Measurements from ENCODE around the gene MCM9. TPM values are rescaled to one million over a fixed set of nuclear protein-coding genes. Genes with fewer than 3 reads are reported as not detected.
A peak's percentile ranks its signal among the peaks of the same experiment; 100 is the strongest.

Gene MCM9
- total and polyA plus RNA-seq, 8 donors, result 5.0 to 14.4 (median 7.7) TPM

- Histone ChIP-seq H3K9me3 (no peaks in the 10 kb centered on the region), H3K4me1 (peaks cover 0 to 27% (median 4%) of the 10 kb centered on the region in 3 donors), H3K27me3 (no peaks in the 10 kb centered on the region), H3K4me3 (no peak overlapping the region), H3K36me3 (no peaks in the 10 kb centered on the region), H3K27ac (no peak overlapping the region)
- no peak for ATAC-seq
- TF ChIP-seq CTCF (IDR thresholded peaks at IDR 0.05), result no peak
- DNase-seq, result no peak
- intact Hi-C loops (cut with DNase I), result no loop called here
- 62 to 71% methylated on average over 3 of the region's 3 CpGs for WGBS, 2 donors
- no peak for FAIRE-seq
Observed at GRCh38 chr6:118935978-118936703, 1.2 kb upstream of the MCM9 start.

- H3K36me3 ChIP-seq, result no peaks in the 10 kb centered on the region
- H3K9me3 ChIP-seq, result no peaks in the 10 kb centered on the region
- no peak for FAIRE-seq
- no peak for ATAC-seq
- no peak for TF ChIP-seq CTCF (IDR thresholded peaks at IDR 0.05)
- H3K4me3 ChIP-seq, result peak overlapping the region; percentile 55 to 73 (median 63)
- H3K4me1 ChIP-seq, result peaks cover 0 to 27% (median 4%) of the 10 kb centered on the region in 3 donors
- intact Hi-C loops (cut with DNase I), result no loop called here
- no peak for DNase-seq
- peak overlapping the region; percentile 85 to 95 (median 91) for H3K27ac ChIP-seq
- 7 to 11% methylated on average over 1 of the region's 1 CpG for WGBS, 2 donors
- no peaks in the 10 kb centered on the region for H3K27me3 ChIP-seq
Observed at GRCh38 chr6:118935331-118935668, 341 bp upstream of the MCM9 start.

GRCh38 chr6:118933855-118934460, 1.0 kb downstream of the MCM9 start:
- H3K27me3 ChIP-seq, result no peaks in the 10 kb centered on the region
- intact Hi-C loops (cut with DNase I), result no loop called here
- FAIRE-seq (no peak), DNase-seq (no peak), ATAC-seq (no peak)
- 4 to 5% methylated on average over 8 of the region's 8 CpGs for WGBS, 2 donors
- H3K36me3 ChIP-seq, result peaks cover 0 to 6% (median 5%) of the 10 kb centered on the region in 3 donors
- TF ChIP-seq CTCF (IDR thresholded peaks at IDR 0.05), result no peak
- H3K9me3 ChIP-seq, result no peaks in the 10 kb centered on the region
- H3K27ac ChIP-seq, result peak overlapping the region; percentile 85 to 95 (median 91)
- H3K4me1 ChIP-seq, result peaks cover 0 to 27% (median 4%) of the 10 kb centered on the region in 3 donors
- peak overlapping the region; percentile 55 to 73 (median 63) for H3K4me3 ChIP-seq

GRCh38 chr6:118932421-118932820, 2.5 kb downstream of the MCM9 start:
- TF ChIP-seq CTCF (IDR thresholded peaks at IDR 0.05), result no peak
- peaks cover 0 to 27% (median 4%) of the 10 kb centered on the region in 3 donors for H3K4me1 ChIP-seq
- WGBS, 2 donors, result 8 to 15% methylated on average over 2 of the region's 2 CpGs
- no peak overlapping the region for H3K4me3 ChIP-seq
- DNase-seq (no peak), FAIRE-seq (no peak), ATAC-seq (no peak)
- intact Hi-C loops (cut with DNase I), result no loop called here
- H3K27me3 ChIP-seq, result no peaks in the 10 kb centered on the region
- peaks cover 0 to 6% (median 5%) of the 10 kb centered on the region in 3 donors for H3K36me3 ChIP-seq
- peak overlapping the region in 1 of 4 donors; percentile 10 for H3K27ac ChIP-seq
- no peaks in the 10 kb centered on the region for H3K9me3 ChIP-seq

- intact Hi-C loops (cut with DNase I), result no loop called here
- H3K9me3 ChIP-seq, result no peaks in the 10 kb centered on the region
- H3K4me3 ChIP-seq, result no peak overlapping the region
- TF ChIP-seq CTCF (IDR thresholded peaks at IDR 0.05), result no peak
- no peak for FAIRE-seq
- no peak for ATAC-seq
- no peaks in the 10 kb centered on the region for H3K27me3 ChIP-seq
- H3K36me3 ChIP-seq, result peaks cover 0 to 6% (median 5%) of the 10 kb centered on the region in 3 donors
- no peak overlapping the region for H3K27ac ChIP-seq
- 82 to 90% methylated on average over 5 of the region's 5 CpGs for WGBS, 2 donors
- no peak for DNase-seq
- H3K4me1 ChIP-seq, result peaks cover 0 to 27% (median 4%) of the 10 kb centered on the region in 3 donors
Observed at GRCh38 chr6:118931436-118931835, 3.5 kb downstream of the MCM9 start.

All from pancreas (tissue), 10 donors.